GM18505 (cell line): ENCODE results near the gene CAPN8.
A peak's percentile ranks its signal among the peaks of the same experiment; 100 is the strongest.

Source experiments
- ATAC-seq: cut with Tn5 transposase; IDR thresholded peaks from one replicate; pipeline ENCODE4 v1.9.1; 2021; ENCODE audit not compliant: unreplicated experiment
- POLR2A ChIP-seq: IDR thresholded peaks from 4 replicates; pipeline ENCODE4 v1.6.1; 2011; ENCODE audit warnings: borderline replicate concordance; ENCODE audit not compliant: insufficient read depth, insufficient read length; ENCODE audit errors: extremely low read depth

Gene CAPN8

GRCh38 chr1:223631473-223631872 lies 34.0 kb downstream of the CAPN8 start:
- ATAC-seq = no peak
- TF ChIP-seq POLR2A = no peak

- no peak for TF ChIP-seq POLR2A
- no peak for ATAC-seq
These were observed 36.4 kb downstream of the CAPN8 start for GRCh38 chr1:223629126-223629457.

GRCh38 chr1:223628233-223629125 lies 37.0 kb downstream of the CAPN8 start:
- TF ChIP-seq POLR2A = no peak
- ATAC-seq = no peak

DNA sequence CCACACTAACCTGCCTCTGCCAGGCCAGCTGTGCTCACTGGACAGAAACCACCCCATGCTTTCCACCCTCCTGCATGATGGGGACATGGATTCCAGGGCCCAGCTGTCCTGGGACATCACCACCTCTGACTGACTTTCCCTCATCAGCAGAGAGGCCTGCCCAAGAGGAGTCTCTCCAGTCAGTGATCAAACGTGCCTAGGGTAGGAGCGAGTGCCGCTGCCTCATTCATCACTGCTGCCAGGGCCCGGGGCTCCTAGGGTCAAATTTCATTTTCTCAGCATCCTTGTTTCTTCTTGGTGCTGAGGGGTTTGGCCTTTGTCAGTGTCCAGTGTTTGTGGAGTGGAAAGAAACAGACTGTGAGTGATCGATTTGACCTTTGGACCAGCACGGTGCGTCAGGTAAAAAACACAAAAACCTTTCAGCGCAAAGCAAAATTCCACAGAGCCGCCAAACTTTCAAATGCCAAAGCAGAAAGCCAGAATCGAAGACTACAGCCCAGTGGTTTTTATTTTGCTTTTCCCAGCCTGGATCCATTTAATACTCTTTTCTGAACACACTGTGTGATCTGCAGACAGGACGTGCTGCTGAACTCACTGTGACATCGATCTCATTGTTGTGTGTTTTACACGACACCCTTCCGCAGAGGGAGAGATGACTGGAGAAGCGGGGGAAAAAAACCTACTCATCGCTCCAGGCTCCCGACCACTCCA lies 43.2 kb downstream of the CAPN8 start:
- ATAC-seq = no peak
- no peak for TF ChIP-seq POLR2A

GRCh38 chr1:223621312-223621734 lies 44.2 kb downstream of the CAPN8 start:
- no peak for TF ChIP-seq POLR2A
- ATAC-seq = peak; percentile 67

- no peak for TF ChIP-seq POLR2A
- no peak for ATAC-seq
These were observed 45.1 kb downstream of the CAPN8 start for GRCh38 chr1:223620297-223620897.

DNA sequence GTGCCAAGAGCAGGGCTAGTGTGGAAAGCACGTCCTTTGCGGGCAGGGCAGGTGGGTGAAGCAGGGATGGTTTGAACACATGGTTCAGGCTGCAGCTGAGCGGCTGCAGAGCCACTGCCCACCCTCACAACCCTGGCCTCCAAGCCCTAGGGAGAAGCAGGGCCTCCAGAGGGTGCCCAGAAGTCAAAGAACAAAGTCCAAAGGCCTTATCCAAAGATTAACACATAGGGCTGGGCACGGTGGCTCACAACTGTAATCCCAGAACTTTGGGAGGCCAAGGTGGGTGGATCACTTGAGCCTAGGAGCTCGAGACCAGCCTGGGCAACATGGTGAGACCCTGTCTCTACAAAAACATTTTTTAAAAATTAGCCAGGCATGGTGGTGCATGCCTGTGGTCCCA lies 46.8 kb downstream of the CAPN8 start:
- no peak for ATAC-seq
- no peak for TF ChIP-seq POLR2A

- ATAC-seq = no peak
These were observed 48.0 kb downstream of the CAPN8 start for GRCh38 chr1:223617323-223618070.

GRCh38 chr1:223616586-223616985 lies 48.9 kb downstream of the CAPN8 start:
- ATAC-seq = no peak
- TF ChIP-seq POLR2A = no peak

More at GRCh38 chr1:223617323-223618070, 48.0 kb downstream of the CAPN8 start:
- TF ChIP-seq POLR2A = no peak

DNA sequence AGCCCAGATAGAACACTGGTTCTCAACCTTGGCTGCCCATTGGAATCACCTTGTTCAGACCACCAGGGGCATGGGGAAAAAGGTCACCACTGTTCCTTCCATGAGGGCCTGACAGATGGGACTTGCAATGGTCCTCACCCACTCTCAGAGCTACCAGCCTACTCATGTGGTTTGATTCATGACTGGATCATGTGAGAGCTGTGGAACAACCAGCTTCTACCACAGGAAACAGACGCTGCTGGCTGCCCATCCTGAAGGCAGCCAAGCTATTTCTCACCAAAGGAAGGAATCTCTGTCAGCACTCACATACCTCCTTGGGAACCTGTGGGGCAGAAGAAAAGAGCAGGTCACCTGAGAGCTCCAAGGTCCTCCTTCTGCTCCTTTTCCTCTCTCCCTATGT lies 53.6 kb downstream of the CAPN8 start:
- no peak for ATAC-seq
- no peak for TF ChIP-seq POLR2A

- no peak for ATAC-seq
- TF ChIP-seq POLR2A = no peak
These were observed 55.5 kb downstream of the CAPN8 start for GRCh38 chr1:223609977-223610376.

DNA sequence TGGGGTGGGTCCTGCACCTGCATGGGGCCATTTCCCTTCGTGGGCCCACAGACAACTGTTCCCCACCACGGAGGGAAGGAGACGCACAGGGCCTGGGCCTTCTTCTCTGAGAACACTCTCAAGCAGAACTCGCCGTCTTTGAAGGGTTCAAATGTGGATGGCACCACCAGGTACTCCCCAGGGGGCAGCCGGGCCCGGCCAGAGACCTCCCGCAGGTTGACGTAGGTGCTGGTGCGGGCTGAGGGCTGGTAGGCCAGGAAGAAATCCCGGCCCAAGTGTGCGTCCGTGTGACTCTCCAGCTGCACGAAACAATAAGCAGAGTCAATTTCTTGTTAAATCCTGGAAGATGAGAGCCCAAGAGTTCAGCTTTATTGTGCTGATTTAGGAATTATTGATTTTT lies 56.4 kb downstream of the CAPN8 start:
- no peak for TF ChIP-seq POLR2A
- ATAC-seq = no peak

GRCh38 chr1:223558512-223558911 lies 107.0 kb downstream of the CAPN8 start:
- ATAC-seq = no peak
- TF ChIP-seq POLR2A = no peak
